Measurements from ENCODE around the gene ADH5.

Gene ADH5

DNA sequence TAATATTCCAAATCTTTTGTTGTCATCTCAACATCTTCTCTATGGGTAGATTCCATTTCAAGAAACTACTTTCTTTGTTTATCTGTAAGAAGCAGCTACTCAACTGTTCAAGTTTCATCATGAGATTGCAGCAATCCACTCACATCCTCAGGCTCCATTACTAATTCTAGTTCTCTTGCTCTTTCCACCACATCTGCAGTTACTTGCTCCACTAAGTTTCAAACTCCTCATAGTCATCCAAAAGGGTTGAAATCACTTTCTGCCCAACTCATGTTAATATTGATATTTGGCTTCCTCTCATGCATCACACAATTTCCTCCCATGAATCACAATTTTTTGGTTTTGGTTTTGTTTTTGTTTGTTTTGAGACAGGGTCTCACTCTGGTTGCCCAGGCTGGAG, 35.7 kb downstream of the ADH5 start:
- no peak overlapping the region for H3K9ac ChIP-seq (ENCODE audit: low read depth in 1 of 2, low read length in 2 of 2)
- no peaks in the 10 kb centered on the region for H3K27me3 ChIP-seq (ENCODE audit: control insufficient read depth in 2 of 2, insufficient read depth in 2 of 2, low read length in 2 of 2)
- no peak overlapping the region for H3K27ac ChIP-seq (ENCODE audit: low read depth in 2 of 2, low read length in 2 of 2)
- H3K36me3 ChIP-seq (ENCODE audit: control insufficient read depth in 2 of 2, insufficient read depth in 2 of 2, low read length in 2 of 2): peaks cover 20 to 31% of the 10 kb centered on the region in 2 donors
- H3K4me3 ChIP-seq (ENCODE audit: low read length in 2 of 2): no peak overlapping the region
- H3K4me1 ChIP-seq (ENCODE audit: control insufficient read depth in 2 of 2, insufficient read depth in 2 of 2, low read length in 2 of 2): peaks cover 0 to 5% of the 10 kb centered on the region in 2 donors
- no peaks in the 10 kb centered on the region for H3K9me3 ChIP-seq (ENCODE audit: control insufficient read depth in 2 of 2, low read length in 2 of 2)

DNA sequence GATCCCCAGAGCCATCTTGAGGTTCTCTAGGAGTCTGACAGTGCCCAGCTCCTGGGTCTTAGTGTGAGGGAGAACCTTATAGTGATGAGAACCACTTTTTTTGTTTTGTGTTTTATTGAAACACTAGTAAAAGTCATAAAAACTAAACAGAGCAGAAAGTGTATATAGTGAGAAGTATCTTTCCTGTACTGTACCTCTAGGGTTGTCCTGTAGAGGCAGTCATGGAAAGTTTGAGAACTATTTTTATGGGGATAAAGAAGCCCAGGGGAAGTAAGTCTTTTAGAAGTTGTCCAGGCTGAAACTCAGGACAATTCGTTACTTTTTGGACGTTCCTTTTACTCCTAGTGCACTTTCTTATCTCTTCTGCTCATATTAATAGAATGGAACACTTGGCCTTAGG, 40.9 kb downstream of the ADH5 start:
- Histone ChIP-seq H3K9me3 (ENCODE audit: control insufficient read depth in 2 of 2, low read length in 2 of 2) (no peaks in the 10 kb centered on the region), H3K27ac (ENCODE audit: low read depth in 2 of 2, low read length in 2 of 2) (no peak overlapping the region), H3K36me3 (ENCODE audit: control insufficient read depth in 2 of 2, insufficient read depth in 2 of 2, low read length in 2 of 2) (peaks cover 20 to 37% of the 10 kb centered on the region in 2 donors), H3K4me3 (ENCODE audit: low read length in 2 of 2) (no peak overlapping the region), H3K27me3 (ENCODE audit: control insufficient read depth in 2 of 2, insufficient read depth in 2 of 2, low read length in 2 of 2) (no peaks in the 10 kb centered on the region), H3K9ac (ENCODE audit: low read depth in 1 of 2, low read length in 2 of 2) (no peak overlapping the region), H3K4me1 (ENCODE audit: control insufficient read depth in 2 of 2, insufficient read depth in 2 of 2, low read length in 2 of 2) (no peaks in the 10 kb centered on the region)

DNA sequence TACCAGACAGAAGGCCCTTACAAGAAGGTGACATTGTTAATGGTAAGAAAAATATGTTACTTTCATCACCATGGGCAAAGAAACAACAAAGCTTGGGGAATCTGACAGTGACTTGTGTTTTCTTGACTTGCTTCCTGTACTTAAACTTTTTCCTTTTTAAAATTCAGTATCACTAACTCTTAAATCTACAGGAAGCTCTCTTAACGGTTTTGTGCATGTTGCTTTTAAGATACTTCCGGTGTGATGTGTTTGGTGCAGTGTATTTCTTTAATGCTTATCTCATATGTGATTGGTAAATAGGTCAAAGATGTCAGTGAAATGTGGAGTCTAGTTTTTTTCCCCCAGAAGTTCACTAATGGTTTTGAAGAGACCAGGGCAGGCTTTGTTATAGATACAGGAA, 45.2 kb downstream of the ADH5 start:
- Histone ChIP-seq H3K4me1 (ENCODE audit: control insufficient read depth in 2 of 2, insufficient read depth in 2 of 2, low read length in 2 of 2) (no peaks in the 10 kb centered on the region), H3K27ac (ENCODE audit: low read depth in 2 of 2, low read length in 2 of 2) (peak overlapping the region in 1 of 2 donors; percentile 19), H3K4me3 (ENCODE audit: low read length in 2 of 2) (no peak overlapping the region), H3K9ac (ENCODE audit: low read depth in 1 of 2, low read length in 2 of 2) (no peak overlapping the region), H3K27me3 (ENCODE audit: control insufficient read depth in 2 of 2, insufficient read depth in 2 of 2, low read length in 2 of 2) (no peaks in the 10 kb centered on the region), H3K36me3 (ENCODE audit: control insufficient read depth in 2 of 2, insufficient read depth in 2 of 2, low read length in 2 of 2) (peaks cover 8 to 10% of the 10 kb centered on the region in 2 donors), H3K9me3 (ENCODE audit: control insufficient read depth in 2 of 2, low read length in 2 of 2) (no peaks in the 10 kb centered on the region)

DNA sequence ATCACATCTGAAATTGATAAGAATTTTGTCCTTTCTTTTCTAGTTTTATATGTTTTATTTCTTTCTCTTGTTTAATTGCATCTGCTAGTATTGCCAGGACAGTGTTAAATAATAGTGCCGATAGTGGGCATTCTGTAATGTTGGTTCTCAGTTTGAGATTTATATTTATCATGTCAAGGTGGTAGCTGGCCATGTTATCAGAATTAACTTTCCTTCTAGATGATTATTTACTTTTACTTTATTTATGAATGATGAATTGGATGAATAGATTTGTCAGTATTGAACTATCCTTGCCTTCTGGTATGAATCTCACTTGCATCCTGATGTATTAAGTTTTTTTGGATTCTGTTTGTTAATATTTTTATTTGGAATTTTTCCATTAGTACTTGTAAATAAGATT, 50.4 kb downstream of the ADH5 start:
- H3K9me3 ChIP-seq (ENCODE audit: control insufficient read depth in 2 of 2, low read length in 2 of 2): peaks cover 0 to 4% of the 10 kb centered on the region in 2 donors
- no peaks in the 10 kb centered on the region for H3K4me1 ChIP-seq (ENCODE audit: control insufficient read depth in 2 of 2, insufficient read depth in 2 of 2, low read length in 2 of 2)
- H3K27ac ChIP-seq (ENCODE audit: low read depth in 2 of 2, low read length in 2 of 2): no peak overlapping the region
- H3K27me3 ChIP-seq (ENCODE audit: control insufficient read depth in 2 of 2, insufficient read depth in 2 of 2, low read length in 2 of 2): no peaks in the 10 kb centered on the region
- peaks cover 0 to 3% of the 10 kb centered on the region in 2 donors for H3K36me3 ChIP-seq (ENCODE audit: control insufficient read depth in 2 of 2, insufficient read depth in 2 of 2, low read length in 2 of 2)
- no peak overlapping the region for H3K4me3 ChIP-seq (ENCODE audit: low read length in 2 of 2)
- H3K9ac ChIP-seq (ENCODE audit: low read depth in 1 of 2, low read length in 2 of 2): no peak overlapping the region

- H3K36me3 ChIP-seq (ENCODE audit: control insufficient read depth in 2 of 2, insufficient read depth in 2 of 2, low read length in 2 of 2): peaks cover 4 to 6% of the 10 kb centered on the region in 2 donors
- H3K4me1 ChIP-seq (ENCODE audit: control insufficient read depth in 2 of 2, insufficient read depth in 2 of 2, low read length in 2 of 2): no peaks in the 10 kb centered on the region
- H3K27ac ChIP-seq (ENCODE audit: low read depth in 2 of 2, low read length in 2 of 2): no peak overlapping the region
- H3K9ac ChIP-seq (ENCODE audit: low read depth in 1 of 2, low read length in 2 of 2): no peak overlapping the region
- H3K9me3 ChIP-seq (ENCODE audit: control insufficient read depth in 2 of 2, low read length in 2 of 2): peaks cover 0 to 4% of the 10 kb centered on the region in 2 donors
- H3K4me3 ChIP-seq (ENCODE audit: low read length in 2 of 2): no peak overlapping the region
- H3K27me3 ChIP-seq (ENCODE audit: control insufficient read depth in 2 of 2, insufficient read depth in 2 of 2, low read length in 2 of 2): no peaks in the 10 kb centered on the region
Measured at GRCh38 chr4:99033956-99034355, 54.6 kb downstream of the ADH5 start.

DNA sequence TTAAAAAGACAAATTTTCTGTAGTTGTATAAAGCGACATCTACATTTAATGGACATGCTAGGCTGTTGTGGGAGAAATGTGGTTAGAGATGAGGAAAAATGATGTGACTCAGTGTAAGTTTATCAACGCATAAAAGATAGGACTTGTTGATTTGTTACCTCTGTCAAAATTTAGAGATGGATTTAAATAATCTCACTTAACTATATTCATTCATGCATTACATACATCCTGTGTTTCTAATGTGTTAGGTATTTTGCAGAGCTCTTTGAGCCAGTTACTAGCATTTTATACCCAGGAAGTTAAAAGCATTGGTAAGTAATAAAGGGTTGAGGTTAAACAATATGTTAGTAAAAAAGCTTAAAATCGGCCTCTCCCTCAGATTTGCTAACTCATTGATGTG, 58.7 kb downstream of the ADH5 start:
- peaks cover 3 to 13% of the 10 kb centered on the region in 2 donors for H3K4me1 ChIP-seq (ENCODE audit: control insufficient read depth in 2 of 2, insufficient read depth in 2 of 2, low read length in 2 of 2)
- no peak overlapping the region for H3K4me3 ChIP-seq (ENCODE audit: low read length in 2 of 2)
- peaks cover 3 to 4% of the 10 kb centered on the region in 2 donors for H3K36me3 ChIP-seq (ENCODE audit: control insufficient read depth in 2 of 2, insufficient read depth in 2 of 2, low read length in 2 of 2)
- H3K9me3 ChIP-seq (ENCODE audit: control insufficient read depth in 2 of 2, low read length in 2 of 2): no peaks in the 10 kb centered on the region
- no peak overlapping the region for H3K9ac ChIP-seq (ENCODE audit: low read depth in 1 of 2, low read length in 2 of 2)
- no peak overlapping the region for H3K27ac ChIP-seq (ENCODE audit: low read depth in 2 of 2, low read length in 2 of 2)
- no peaks in the 10 kb centered on the region for H3K27me3 ChIP-seq (ENCODE audit: control insufficient read depth in 2 of 2, insufficient read depth in 2 of 2, low read length in 2 of 2)

GRCh38 chr4:99029018-99029735, 59.4 kb downstream of the ADH5 start:
- no peak overlapping the region for H3K9ac ChIP-seq (ENCODE audit: low read depth in 1 of 2, low read length in 2 of 2)
- no peaks in the 10 kb centered on the region for H3K9me3 ChIP-seq (ENCODE audit: control insufficient read depth in 2 of 2, low read length in 2 of 2)
- H3K4me1 ChIP-seq (ENCODE audit: control insufficient read depth in 2 of 2, insufficient read depth in 2 of 2, low read length in 2 of 2): peaks cover 3 to 20% of the 10 kb centered on the region in 2 donors
- H3K36me3 ChIP-seq (ENCODE audit: control insufficient read depth in 2 of 2, insufficient read depth in 2 of 2, low read length in 2 of 2): peaks cover 3 to 4% of the 10 kb centered on the region in 2 donors
- no peak overlapping the region for H3K4me3 ChIP-seq (ENCODE audit: low read length in 2 of 2)
- H3K27me3 ChIP-seq (ENCODE audit: control insufficient read depth in 2 of 2, insufficient read depth in 2 of 2, low read length in 2 of 2): no peaks in the 10 kb centered on the region
- H3K27ac ChIP-seq (ENCODE audit: low read depth in 2 of 2, low read length in 2 of 2): no peak overlapping the region

- Histone ChIP-seq H3K27me3 (ENCODE audit: control insufficient read depth in 2 of 2, insufficient read depth in 2 of 2, low read length in 2 of 2) (no peaks in the 10 kb centered on the region), H3K4me1 (ENCODE audit: control insufficient read depth in 2 of 2, insufficient read depth in 2 of 2, low read length in 2 of 2) (peaks cover 3 to 24% of the 10 kb centered on the region in 2 donors)
Measured at GRCh38 chr4:99028187-99028586, 60.4 kb downstream of the ADH5 start.

DNA sequence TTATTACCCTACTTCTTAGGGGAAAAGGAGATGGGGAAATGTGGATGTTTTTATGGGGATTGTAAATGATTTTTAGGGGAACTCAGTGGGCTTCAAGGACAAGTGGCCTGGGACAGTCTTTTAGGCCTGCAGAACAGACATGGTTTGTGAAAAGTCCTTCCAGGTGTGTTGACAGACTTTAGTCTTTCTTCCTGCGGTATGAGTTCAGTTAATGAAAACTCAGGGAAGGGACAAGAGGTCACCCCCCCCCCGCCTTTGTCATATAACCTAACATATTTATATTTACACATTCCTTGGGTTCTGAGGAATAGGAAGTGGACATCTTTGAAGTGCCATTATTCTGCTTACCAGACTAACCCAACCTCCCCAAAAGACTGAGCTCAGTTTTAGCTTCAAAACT, 61.3 kb downstream of the ADH5 start:
- Histone ChIP-seq H3K9me3 (ENCODE audit: control insufficient read depth in 2 of 2, low read length in 2 of 2) (no peaks in the 10 kb centered on the region), H3K27ac (ENCODE audit: low read depth in 2 of 2, low read length in 2 of 2) (no peak overlapping the region), H3K27me3 (ENCODE audit: control insufficient read depth in 2 of 2, insufficient read depth in 2 of 2, low read length in 2 of 2) (no peaks in the 10 kb centered on the region), H3K9ac (ENCODE audit: low read depth in 1 of 2, low read length in 2 of 2) (no peak overlapping the region), H3K36me3 (ENCODE audit: control insufficient read depth in 2 of 2, insufficient read depth in 2 of 2, low read length in 2 of 2) (peaks cover 3 to 4% of the 10 kb centered on the region in 2 donors), H3K4me1 (ENCODE audit: control insufficient read depth in 2 of 2, insufficient read depth in 2 of 2, low read length in 2 of 2) (peaks cover 8 to 24% of the 10 kb centered on the region in 2 donors), H3K4me3 (ENCODE audit: low read length in 2 of 2) (no peak overlapping the region)

More at GRCh38 chr4:99028187-99028586, 60.4 kb downstream of the ADH5 start:
- no peak overlapping the region for H3K4me3 ChIP-seq (ENCODE audit: low read length in 2 of 2)
- H3K9me3 ChIP-seq (ENCODE audit: control insufficient read depth in 2 of 2, low read length in 2 of 2): no peaks in the 10 kb centered on the region
- H3K27ac ChIP-seq (ENCODE audit: low read depth in 2 of 2, low read length in 2 of 2): no peak overlapping the region
- H3K9ac ChIP-seq (ENCODE audit: low read depth in 1 of 2, low read length in 2 of 2): no peak overlapping the region
- H3K36me3 ChIP-seq (ENCODE audit: control insufficient read depth in 2 of 2, insufficient read depth in 2 of 2, low read length in 2 of 2): peaks cover 3 to 4% of the 10 kb centered on the region in 2 donors

- Histone ChIP-seq H3K36me3 (ENCODE audit: control insufficient read depth in 2 of 2, insufficient read depth in 2 of 2, low read length in 2 of 2) (peaks cover 0 to 4% of the 10 kb centered on the region in 2 donors), H3K27me3 (ENCODE audit: control insufficient read depth in 2 of 2, insufficient read depth in 2 of 2, low read length in 2 of 2) (no peaks in the 10 kb centered on the region), H3K9me3 (ENCODE audit: control insufficient read depth in 2 of 2, low read length in 2 of 2) (peaks cover 4% of the 10 kb centered on the region in 2 donors), H3K4me1 (ENCODE audit: control insufficient read depth in 2 of 2, insufficient read depth in 2 of 2, low read length in 2 of 2) (peaks cover 8 to 24% of the 10 kb centered on the region in 2 donors), H3K27ac (ENCODE audit: low read depth in 2 of 2, low read length in 2 of 2) (no peak overlapping the region), H3K4me3 (ENCODE audit: low read length in 2 of 2) (no peak overlapping the region), H3K9ac (ENCODE audit: low read depth in 1 of 2, low read length in 2 of 2) (no peak overlapping the region)
Measured at GRCh38 chr4:99025506-99025905, 63.1 kb downstream of the ADH5 start.

Measured in mucosa of rectum (tissue), 2 donors.